Ishikawa (cell line): ENCODE results near the gene SEL1L.

Experiments used
- CEBPB ChIP-seq: IDR thresholded peaks from 2 replicates; pipeline ENCODE4 v1.6.1; 2012
- CREB1 ChIP-seq: IDR thresholded peaks from 2 replicates; pipeline ENCODE4 v1.6.1; 2012; ENCODE audit warnings: low read depth
- EGR1 ChIP-seq: IDR thresholded peaks from 2 replicates; pipeline ENCODE4 v1.6.1; 2012
- EP300 ChIP-seq: IDR thresholded peaks from 2 replicates; pipeline ENCODE4 v1.6.1; 2012; ENCODE audit warnings: borderline replicate concordance
- FOXM1 ChIP-seq: IDR thresholded peaks from 2 replicates; pipeline ENCODE4 v1.6.1; 2012; ENCODE audit warnings: low read depth, borderline replicate concordance
- RAD21 ChIP-seq: IDR thresholded peaks from 2 replicates; pipeline ENCODE4 v1.6.1; 2012; ENCODE audit warnings: low read depth
- TAF1 ChIP-seq: IDR thresholded peaks from 2 replicates; pipeline ENCODE4 v1.6.1; 2012; ENCODE audit warnings: low read depth, mild to moderate bottlenecking
- TEAD4 ChIP-seq: IDR thresholded peaks from 2 replicates; pipeline ENCODE4 v1.6.1; 2012
- YY1 ChIP-seq: IDR thresholded peaks from 2 replicates; pipeline ENCODE4 v1.6.1; 2012; ENCODE audit warnings: low read depth
- ZBTB7A ChIP-seq: IDR thresholded peaks from 2 replicates; pipeline ENCODE4 v1.6.1; 2012; ENCODE audit warnings: low read depth

DNA sequence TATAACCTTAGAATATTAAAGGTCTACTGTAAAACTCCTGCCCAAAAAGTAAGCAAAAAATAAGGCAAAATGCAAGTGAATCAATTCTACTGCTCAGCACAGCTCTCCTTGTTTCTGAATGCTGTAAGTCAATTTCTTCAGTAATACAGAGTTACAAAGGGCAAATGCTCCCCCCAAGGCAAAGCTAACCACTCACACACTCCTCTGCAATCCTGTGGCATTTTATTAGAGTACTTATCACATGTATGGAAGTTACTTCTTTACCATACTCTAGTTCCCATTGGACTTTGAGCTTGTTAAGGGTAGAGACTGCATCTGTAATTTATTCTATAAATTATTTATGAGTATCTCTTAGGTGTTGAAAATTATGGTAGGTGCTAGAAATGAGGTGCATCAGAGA lies 27.2 kb downstream of the SEL1L start:
- TF ChIP-seq ZBTB7A, result no peak
- TF ChIP-seq CEBPB, result no peak
- TF ChIP-seq TEAD4, result no peak
- TF ChIP-seq RAD21, result no peak
- no peak for TF ChIP-seq FOXM1
- TF ChIP-seq EGR1, result no peak
- no peak for TF ChIP-seq YY1
- TF ChIP-seq CREB1, result no peak
- no peak for TF ChIP-seq TAF1
- no peak for TF ChIP-seq EP300
